ENCODE data around the gene NPPA. TPM values are rescaled to one million over a fixed set of nuclear protein-coding genes. Genes with fewer than 3 reads are reported as not detected.

Gene NPPA
- total RNA-seq, 1 experiment from 2014 or later: not detected

DNA sequence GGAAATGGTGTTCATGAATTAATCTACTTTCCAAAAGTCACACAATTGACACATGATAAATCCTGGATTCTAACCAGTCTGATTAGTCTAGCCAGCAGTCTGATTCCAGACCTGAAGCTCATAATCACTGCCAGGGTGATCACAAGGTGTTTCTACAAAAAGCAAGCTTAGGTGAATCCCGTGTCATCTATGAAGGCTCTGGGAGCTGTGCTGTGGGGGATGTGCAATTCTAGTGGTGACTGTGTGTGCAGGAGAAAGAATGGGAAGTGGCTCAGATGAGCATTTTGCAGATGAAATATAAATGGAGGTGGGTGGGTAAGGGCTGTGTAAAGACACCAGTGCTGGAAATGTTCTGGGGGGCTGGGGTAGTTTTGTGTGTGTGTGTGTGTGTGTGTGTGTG, 13.0 kb upstream of the NPPA start:
- Histone ChIP-seq H3K4me2 (ENCODE audit: insufficient read depth, insufficient read length, low read length) (no peak overlapping the region), H3K27me3 (ENCODE audit: insufficient read depth, low read length) (no peaks in the 10 kb centered on the region; the same call in 1 of the 2 replicates), H3K56ac (ENCODE audit: insufficient read length, low read depth, low read length) (no peak overlapping the region), H3K79me1 (ENCODE audit: insufficient read depth, low read depth, low read length, poor library complexity, severe bottlenecking) (no peaks in the 10 kb centered on the region), H3K4ac (ENCODE audit: low read depth, low read length) (no peak overlapping the region), H2BK15ac (ENCODE audit: low read depth, low read length) (no peak overlapping the region), H4K20me1 (ENCODE audit: control insufficient read depth, insufficient read depth, insufficient read length) (no peaks in the 10 kb centered on the region), H3K9ac (ENCODE audit: extremely low read depth, insufficient read length, low read length) (no peak overlapping the region), H3K23ac (ENCODE audit: insufficient read length, low read depth, low read length) (no peak overlapping the region), H2BK20ac (ENCODE audit: low read depth, low read length, poor library complexity, severe bottlenecking) (no peak overlapping the region), H2AK5ac (ENCODE audit: insufficient read length, low read length) (no peak overlapping the region), H3K27ac (ENCODE audit: insufficient read length, low read depth, low read length) (no peak overlapping the region), H3K79me2 (ENCODE audit: insufficient read depth, low read length) (no peaks in the 10 kb centered on the region), H3K4me1 (ENCODE audit: insufficient read depth, low read length) (no peaks in the 10 kb centered on the region), H2BK5ac (ENCODE audit: insufficient read length, low read length) (no peak overlapping the region), H3T11ph (ENCODE audit: low read length) (no peak overlapping the region), H4K8ac (replicated peaks; ENCODE audit: insufficient read length, low read depth, low read length) (no peak overlapping the region), H3K14ac (ENCODE audit: insufficient read depth, low read length) (no peak overlapping the region), H3K18ac (ENCODE audit: insufficient read length, low read depth, low read length) (no peak overlapping the region), H3K23me2 (ENCODE audit: insufficient read length, low read depth, low read length, poor library complexity, severe bottlenecking) (no peaks in the 10 kb centered on the region), H2AFZ (ENCODE audit: low read length) (no peak overlapping the region), H4K91ac (ENCODE audit: insufficient read length, low read depth, low read length) (no peak overlapping the region), H4K5ac (ENCODE audit: insufficient read length, low read depth, low read length) (no peak overlapping the region), H2BK120ac (ENCODE audit: low read depth, low read length, poor library complexity, severe bottlenecking) (no peak overlapping the region), H2BK12ac (ENCODE audit: insufficient read length, low read depth, low read length) (no peak overlapping the region), H3K9me3 (ENCODE audit: control insufficient read depth, low read depth, low read length) (no peaks in the 10 kb centered on the region)
- no peak overlapping the region for H3K4me3 Mint-ChIP-seq
- no peaks in the 10 kb centered on the region for H3K9me3 Mint-ChIP-seq
- peaks cover 6 to 15% of the 10 kb centered on the region in 2 experiments; a peak in 3 of 4 replicates for H3K4me1 Mint-ChIP-seq
- no CpG with 5 or more reads among the region's 1 CpG for WGBS (ENCODE audit: extremely low coverage, insufficient read length, low lambda C conversion rate)
- no peak overlapping the region for H3K27ac Mint-ChIP-seq
- DNase-seq: no peak
- TF ChIP-seq, protein P1, sequence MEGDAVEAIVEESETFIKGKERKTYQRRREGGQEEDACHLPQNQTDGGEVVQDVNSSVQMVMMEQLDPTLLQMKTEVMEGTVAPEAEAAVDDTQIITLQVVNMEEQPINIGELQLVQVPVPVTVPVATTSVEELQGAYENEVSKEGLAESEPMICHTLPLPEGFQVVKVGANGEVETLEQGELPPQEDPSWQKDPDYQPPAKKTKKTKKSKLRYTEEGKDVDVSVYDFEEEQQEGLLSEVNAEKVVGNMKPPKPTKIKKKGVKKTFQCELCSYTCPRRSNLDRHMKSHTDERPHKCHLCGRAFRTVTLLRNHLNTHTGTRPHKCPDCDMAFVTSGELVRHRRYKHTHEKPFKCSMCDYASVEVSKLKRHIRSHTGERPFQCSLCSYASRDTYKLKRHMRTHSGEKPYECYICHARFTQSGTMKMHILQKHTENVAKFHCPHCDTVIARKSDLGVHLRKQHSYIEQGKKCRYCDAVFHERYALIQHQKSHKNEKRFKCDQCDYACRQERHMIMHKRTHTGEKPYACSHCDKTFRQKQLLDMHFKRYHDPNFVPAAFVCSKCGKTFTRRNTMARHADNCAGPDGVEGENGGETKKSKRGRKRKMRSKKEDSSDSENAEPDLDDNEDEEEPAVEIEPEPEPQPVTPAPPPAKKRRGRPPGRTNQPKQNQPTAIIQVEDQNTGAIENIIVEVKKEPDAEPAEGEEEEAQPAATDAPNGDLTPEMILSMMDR (conservative IDR thresholded peaks at IDR 0.05): no peak
- H3K36me3 Mint-ChIP-seq (ENCODE audit: insufficient read depth in 1 of 3, low read depth in 3 of 3): no peaks in the 10 kb centered on the region
- peaks cover 64% of the 10 kb centered on the region for H3K27me3 Mint-ChIP-seq (ENCODE audit: low read depth)

All from H9 (cell line).